Peyer's patch (tissue), 4 donors: ENCODE data around the gene THBS3.

Experiments used
- CTCF ChIP-seq, 6 experiments: fragments of 450-650 bp in 4 of 6; fragments of 200-600 bp in 2 of 6; sonication (generic) in 1 of 6; IDR thresholded peaks; one replicate each; pipeline ENCODE4 v1.5.1; 2017 to 2019; ENCODE audit warnings: antibody characterized with exemption in 6 of 6, mild to moderate bottlenecking in 3 of 6, moderate library complexity in 1 of 6
- POLR2A ChIP-seq, 2 donors: fragments of 450-650 bp; IDR thresholded peaks; one replicate each; pipeline ENCODE4 v1.5.1; 2017; ENCODE audit warnings: antibody characterized with exemption in 2 of 2, mild to moderate bottlenecking in 2 of 2, moderate library complexity in 2 of 2

GRCh38 chr1:155256058-155256852 lies 48.6 kb upstream of the THBS3 start:
- TF ChIP-seq POLR2A (IDR thresholded peaks at IDR 0.05): no peak
- no peak for TF ChIP-seq CTCF (IDR thresholded peaks at IDR 0.05)
